ENCODE results near the gene SHISA9. TPM values are rescaled to one million over a fixed set of nuclear protein-coding genes. Genes with fewer than 3 reads are reported as not detected.

The SHISA9 gene
- total RNA-seq, 4 donors from 2014 or later, result 0.19 TPM; not detected in 3

DNA sequence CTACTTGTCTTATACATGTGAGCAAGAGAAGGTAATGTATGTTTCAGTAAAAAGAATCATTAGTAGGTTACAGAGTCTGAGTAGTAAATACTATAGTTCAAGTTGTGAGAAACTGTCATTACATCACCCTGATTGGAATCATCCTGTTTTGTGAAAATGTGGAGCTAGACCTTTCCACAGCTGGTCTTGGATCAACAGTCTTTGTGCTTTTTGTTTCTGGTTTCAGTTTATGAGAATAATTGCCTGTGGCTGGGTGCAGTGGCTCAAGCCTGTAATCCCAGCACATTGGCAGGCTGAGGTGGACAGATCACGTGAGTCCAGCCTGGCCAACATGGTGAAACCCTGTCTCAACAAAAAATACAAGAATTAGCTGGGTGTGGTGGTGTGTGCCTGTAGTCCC lies 19.7 kb upstream of the SHISA9 start:
- no peak overlapping the region for H3K27ac ChIP-seq
- no peaks in the 10 kb centered on the region for H3K36me3 ChIP-seq
- no peak for TF ChIP-seq POLR2A (IDR thresholded peaks at IDR 0.05)
- no peak for TF ChIP-seq CTCF (IDR thresholded peaks at IDR 0.05)
- H3K9me3 ChIP-seq, result no peaks in the 10 kb centered on the region
- no peak for DNase-seq
- whole genome bisulfite sequencing, 2 donors, result 30 to 40% methylated on average over 1 of the region's 1 CpG
- no peak overlapping the region for H3K4me3 ChIP-seq
- H3K4me1 ChIP-seq, result no peaks in the 10 kb centered on the region
- intact Hi-C loops (cut with DNase I), result no loop called here
- H3K27me3 ChIP-seq, result peaks cover 0 to 5% (median 0%) of the 10 kb centered on the region in 4 donors

DNA sequence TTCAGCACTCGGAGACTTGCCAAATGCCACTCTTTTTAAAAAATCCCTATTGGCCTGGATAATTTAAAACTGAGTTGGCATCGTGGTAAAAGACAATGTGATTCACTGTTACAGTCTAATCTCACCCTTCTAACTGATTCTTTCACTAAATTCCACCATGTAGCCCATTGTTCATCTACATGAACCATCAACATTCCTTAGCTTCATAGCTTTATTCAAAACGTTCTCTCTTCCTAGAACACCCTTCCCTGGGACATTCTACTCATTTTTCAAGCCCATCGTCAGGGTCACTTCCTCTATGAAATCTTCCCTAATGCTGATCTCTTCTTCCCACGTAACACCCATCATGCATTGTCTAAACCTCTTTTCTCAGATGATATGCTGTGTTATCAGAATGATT lies 15.7 kb upstream of the SHISA9 start:
- Histone ChIP-seq H3K27me3 (peaks cover 0 to 5% (median 0%) of the 10 kb centered on the region in 4 donors), H3K9me3 (no peaks in the 10 kb centered on the region), H3K36me3 (no peaks in the 10 kb centered on the region), H3K4me3 (no peak overlapping the region), H3K27ac (no peak overlapping the region), H3K4me1 (peaks cover 0 to 5% (median 0%) of the 10 kb centered on the region in 3 donors)
- 52 to 56% methylated on average over 5 of the region's 5 CpGs for WGBS, 2 donors
- DNase-seq, result no peak
- intact Hi-C loops (cut with DNase I), result no loop called here
- TF ChIP-seq CTCF (IDR thresholded peaks at IDR 0.05) (no peak), POLR2A (IDR thresholded peaks at IDR 0.05) (no peak)

GRCh38 chr16:12891836-12892235 lies 9.6 kb upstream of the SHISA9 start:
- no peak overlapping the region for H3K4me3 ChIP-seq
- peaks cover 0 to 8% (median 0%) of the 10 kb centered on the region in 4 donors for H3K27me3 ChIP-seq
- no peaks in the 10 kb centered on the region for H3K36me3 ChIP-seq
- H3K27ac ChIP-seq, result no peak overlapping the region
- no peaks in the 10 kb centered on the region for H3K9me3 ChIP-seq
- 45 to 52% methylated on average over 5 of the region's 5 CpGs for WGBS, 2 donors
- DNase-seq, result no peak
- TF ChIP-seq POLR2A (IDR thresholded peaks at IDR 0.05) (no peak), CTCF (IDR thresholded peaks at IDR 0.05) (no peak)
- peaks cover 0 to 5% (median 0%) of the 10 kb centered on the region in 3 donors for H3K4me1 ChIP-seq
- intact Hi-C loops (cut with DNase I), result no loop called here

DNA sequence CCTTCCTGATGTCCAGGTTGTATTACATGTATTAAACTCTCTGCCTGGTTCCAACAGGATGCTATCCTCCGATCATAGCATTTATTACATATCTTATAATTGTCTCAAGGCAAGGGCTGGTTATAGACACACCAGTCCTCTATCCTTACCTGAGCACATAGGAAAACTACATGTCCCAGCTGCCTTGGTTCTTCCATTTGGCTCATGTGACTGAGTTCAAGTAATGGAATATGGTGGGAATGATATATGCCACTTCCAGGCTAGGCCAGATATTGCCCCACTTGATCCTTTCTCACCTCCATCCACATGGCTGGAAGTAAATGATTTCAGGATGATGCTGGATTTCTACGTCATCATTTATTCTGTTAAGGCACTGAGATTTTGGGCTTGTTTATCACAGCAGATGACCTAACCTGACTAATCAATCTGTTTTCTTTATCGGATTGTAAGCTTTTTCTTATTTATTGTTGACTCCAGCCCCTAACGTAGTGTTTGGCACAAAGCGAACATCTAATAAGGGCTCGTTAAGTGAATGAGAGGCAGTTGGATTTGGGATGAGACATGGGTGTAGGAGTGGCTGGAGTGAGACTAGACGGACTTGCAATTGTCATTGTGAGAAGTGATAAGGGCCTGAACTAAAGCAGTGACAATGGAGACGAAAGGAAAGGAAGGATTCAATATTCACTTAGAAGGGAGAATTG lies 8.2 kb upstream of the SHISA9 start:
- Histone ChIP-seq H3K4me1 (no peaks in the 10 kb centered on the region), H3K36me3 (no peaks in the 10 kb centered on the region), H3K9me3 (no peaks in the 10 kb centered on the region), H3K27me3 (peaks cover 0 to 19% (median 0%) of the 10 kb centered on the region in 4 donors), H3K27ac (no peak overlapping the region), H3K4me3 (no peak overlapping the region)
- TF ChIP-seq CTCF (IDR thresholded peaks at IDR 0.05), result no peak
- TF ChIP-seq POLR2A (IDR thresholded peaks at IDR 0.05), result no peak
- 86 to 92% methylated on average over 7 to 8 of the region's 8 CpGs for WGBS, 2 donors
- intact Hi-C loops (cut with DNase I), result no loop called here
- no peak for DNase-seq

DNA sequence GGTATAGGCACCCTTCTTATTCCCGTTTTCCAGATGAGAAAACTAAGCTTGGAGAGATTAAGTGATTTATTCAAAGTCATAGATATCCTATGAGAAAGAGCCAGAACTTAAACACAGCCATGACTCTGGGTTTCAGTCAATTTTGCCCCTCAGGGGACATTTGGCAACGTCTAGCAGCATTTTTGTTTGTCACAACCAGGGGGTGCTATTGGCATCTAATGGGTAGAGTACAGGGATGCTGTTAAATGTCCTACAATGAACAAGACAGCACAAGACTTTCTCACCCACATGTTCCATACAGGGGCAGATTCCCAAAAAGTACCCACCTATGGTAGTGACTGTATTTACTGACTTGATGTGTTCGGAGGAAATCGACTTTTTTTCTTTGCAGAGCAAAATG lies 4.8 kb upstream of the SHISA9 start:
- peaks cover 0 to 10% (median 7%) of the 10 kb centered on the region in 3 donors for H3K4me1 ChIP-seq
- no peak overlapping the region for H3K4me3 ChIP-seq
- no peak for TF ChIP-seq POLR2A (IDR thresholded peaks at IDR 0.05)
- TF ChIP-seq CTCF (IDR thresholded peaks at IDR 0.05), result peak in 5 of 6 experiments; percentile 19 to 52 (median 27)
- intact Hi-C loops (cut with DNase I), result no loop called here
- no peak for DNase-seq
- no peaks in the 10 kb centered on the region for H3K9me3 ChIP-seq
- 20 to 37% methylated on average over 4 of the region's 4 CpGs for WGBS, 2 donors
- peaks cover 4 to 48% (median 8%) of the 10 kb centered on the region in 4 donors for H3K27me3 ChIP-seq
- no peaks in the 10 kb centered on the region for H3K36me3 ChIP-seq
- H3K27ac ChIP-seq, result no peak overlapping the region
